GM19238 (cell line): ENCODE data around the gene KCNN1.
"Not testable (repeated sequence)": the region's sequence is repeated elsewhere in the genome, so short reads cannot be mapped to it uniquely, and the experiment has no call there.

Source experiments
- DNase-seq: peaks from one replicate; pipeline ENCODE4 v3.0.0; 2011; ENCODE audit warnings: low spot score; ENCODE audit not compliant: insufficient read length

The KCNN1 gene

GRCh38 chr19:17969096-17969792, 2.3 kb downstream of the KCNN1 start:
- no peak for DNase-seq

DNA sequence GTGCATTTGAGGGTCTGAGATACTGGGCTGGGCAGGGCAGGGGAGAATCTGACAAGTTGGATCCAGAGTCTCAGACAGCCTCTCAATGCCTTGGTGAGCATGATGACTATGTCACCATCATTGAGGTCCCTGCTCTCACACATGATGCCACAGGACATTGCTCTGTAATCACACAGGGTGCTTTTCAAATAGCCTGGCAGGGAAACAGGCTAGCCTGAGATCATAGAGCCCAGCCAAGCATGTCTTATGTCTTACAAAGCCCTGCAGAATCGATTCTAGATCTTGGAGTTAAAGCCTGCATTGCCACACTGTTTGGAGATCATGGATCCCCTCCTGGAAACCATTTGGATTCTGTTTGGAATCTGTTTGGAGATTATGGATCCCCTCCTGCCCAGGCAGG, 5.3 kb downstream of the KCNN1 start:
- no peak for DNase-seq

DNA sequence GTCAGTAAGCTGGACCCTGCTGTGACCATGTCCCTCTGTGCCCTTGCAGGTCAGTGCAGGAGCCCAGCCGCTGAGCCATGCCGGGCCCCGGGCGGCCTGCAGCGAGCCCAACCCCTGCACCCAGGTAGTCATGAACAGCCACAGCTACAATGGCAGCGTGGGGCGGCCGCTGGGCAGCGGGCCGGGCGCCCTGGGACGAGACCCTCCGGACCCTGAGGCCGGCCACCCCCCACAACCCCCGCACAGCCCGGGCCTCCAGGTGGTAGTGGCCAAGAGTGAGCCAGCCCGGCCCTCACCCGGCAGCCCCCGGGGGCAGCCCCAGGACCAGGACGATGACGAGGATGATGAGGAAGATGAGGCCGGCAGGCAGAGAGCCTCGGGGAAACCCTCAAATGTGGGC, 6.9 kb downstream of the KCNN1 start:
- DNase-seq = no peak

DNA sequence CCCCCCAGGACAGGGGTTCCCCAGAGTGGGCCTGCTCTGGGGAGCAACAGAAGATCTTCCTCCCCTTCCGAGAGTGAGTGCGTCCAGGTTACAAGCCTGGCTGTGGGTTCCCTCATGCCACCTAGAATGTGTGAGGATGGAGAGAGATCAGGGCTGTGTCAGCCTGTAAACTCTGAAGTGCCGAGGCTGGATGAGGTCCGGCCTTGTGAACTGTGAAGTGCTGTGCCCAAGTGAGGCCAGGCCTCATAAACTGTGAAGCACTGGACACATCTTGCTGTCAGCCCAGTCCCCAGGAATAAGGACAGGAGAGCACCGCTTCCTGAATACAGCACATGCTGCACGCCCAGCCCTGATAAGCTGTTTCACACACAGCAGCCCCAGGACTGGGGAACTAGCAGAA, 7.6 kb downstream of the KCNN1 start:
- DNase-seq = no peak

GRCh38 chr19:17975032-17975431, 8.1 kb downstream of the KCNN1 start:
- DNase-seq = no peak

DNA sequence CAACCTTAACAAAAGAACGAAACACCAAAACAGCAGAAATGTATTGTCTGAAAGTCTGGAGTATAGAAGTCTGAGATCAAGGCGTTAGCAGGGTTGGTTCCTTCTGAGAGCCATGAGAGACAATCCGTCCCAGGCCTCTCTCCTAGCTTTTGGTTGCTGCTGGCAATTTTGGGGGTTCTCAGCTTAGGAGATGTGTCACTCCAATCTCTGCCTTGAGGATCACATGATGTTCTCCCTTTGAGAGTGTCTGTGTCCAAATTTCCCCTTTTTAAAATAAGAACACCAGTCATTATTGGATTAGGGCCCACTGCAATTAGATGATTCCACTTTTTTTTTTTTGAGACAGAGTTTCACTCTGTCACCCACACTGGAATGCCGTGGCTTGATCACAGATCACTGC, 10.1 kb downstream of the KCNN1 start:
- DNase-seq = no peak

DNA sequence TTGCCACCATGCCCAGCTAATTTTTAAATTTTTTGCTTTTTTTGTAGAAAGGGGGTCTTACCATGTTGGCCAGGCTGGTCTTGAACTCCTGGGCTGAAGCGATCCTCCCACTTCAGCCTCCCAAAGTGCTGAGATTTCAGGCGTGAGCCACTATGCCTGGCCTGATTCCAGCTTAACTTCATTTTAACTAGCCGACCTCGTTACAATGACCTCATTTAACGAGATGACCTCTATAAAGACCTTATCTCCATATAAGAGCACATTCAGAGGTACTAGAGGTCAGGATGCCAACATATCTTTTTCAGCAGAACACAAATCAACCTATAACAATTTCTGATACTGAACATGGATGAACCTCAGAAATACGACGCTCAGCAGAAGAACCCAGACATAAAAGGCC, 10.6 kb downstream of the KCNN1 start:
- no peak for DNase-seq

GRCh38 chr19:17981611-17982010, 14.7 kb downstream of the KCNN1 start:
- DNase-seq = no peak

- no peak for DNase-seq
Measured at GRCh38 chr19:17982430-17982829, 15.5 kb downstream of the KCNN1 start.

- DNase-seq = no peak
Measured at GRCh38 chr19:17985037-17985818, 18.3 kb downstream of the KCNN1 start.

DNA sequence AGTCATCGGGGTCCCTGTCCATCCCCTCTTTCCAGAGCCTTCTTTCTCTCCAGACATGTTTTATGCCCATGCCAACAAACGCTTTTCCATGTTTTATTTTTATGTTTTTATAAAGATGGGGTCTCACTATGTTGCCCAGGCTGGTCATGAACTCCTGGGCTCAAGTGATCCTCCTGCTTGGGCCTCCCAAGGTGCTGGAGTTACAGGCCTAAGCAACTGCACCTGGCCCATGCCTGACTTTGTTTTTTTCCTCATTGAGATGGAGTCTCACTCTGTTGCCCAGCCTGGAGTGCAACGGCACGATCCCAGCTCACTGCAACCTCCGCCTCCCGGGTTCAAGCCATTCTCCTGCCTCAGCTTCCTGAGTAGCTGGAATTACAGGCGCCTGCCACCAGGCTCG, 19.7 kb downstream of the KCNN1 start:
- DNase-seq = not testable (repeated sequence)

- DNase-seq = no peak
Measured at GRCh38 chr19:17988161-17988560, 21.3 kb downstream of the KCNN1 start.

GRCh38 chr19:17989425-17990094, 22.7 kb downstream of the KCNN1 start:
- DNase-seq = no peak

DNA sequence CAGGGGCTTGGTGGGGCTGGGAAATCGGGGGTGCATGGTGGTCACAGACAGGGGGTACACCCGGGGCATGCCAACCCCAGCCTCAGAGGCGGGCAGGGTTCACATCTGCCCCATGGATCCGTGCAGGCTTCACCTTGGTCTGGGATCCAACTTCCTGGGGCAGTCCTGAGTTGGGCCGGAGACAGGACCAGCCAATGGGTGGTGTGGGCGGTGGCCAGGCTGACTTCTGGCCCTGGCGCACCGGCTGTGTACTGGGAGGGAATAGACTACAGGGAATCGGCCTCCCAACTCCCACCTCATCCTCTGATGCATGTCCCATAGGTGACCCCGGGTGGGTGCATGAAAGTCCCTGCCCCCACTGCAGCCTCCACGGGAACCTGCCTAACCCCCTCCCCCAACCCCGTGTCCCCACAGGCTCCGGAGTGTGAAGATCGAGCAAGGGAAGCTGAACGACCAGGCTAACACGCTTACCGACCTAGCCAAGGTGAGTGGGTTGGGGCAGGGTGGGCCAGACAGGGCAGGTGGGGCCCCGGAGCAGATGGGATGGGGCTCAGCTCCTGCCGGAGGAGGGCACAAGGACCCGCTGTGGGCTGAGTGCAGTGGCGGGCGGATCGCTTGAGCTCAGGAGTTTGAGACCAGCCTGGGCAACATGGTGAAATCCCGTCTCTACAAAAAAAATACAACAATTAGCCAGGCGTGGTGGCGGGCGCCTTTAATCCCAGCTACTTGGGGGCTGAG, 26.3 kb downstream of the KCNN1 start:
- DNase-seq = no peak

- peak; percentile 86 for DNase-seq
Measured at GRCh38 chr19:17996826-17997316, 30.0 kb downstream of the KCNN1 start.

- DNase-seq = no peak
Measured at GRCh38 chr19:17997969-17998826, 31.3 kb downstream of the KCNN1 start.

DNA sequence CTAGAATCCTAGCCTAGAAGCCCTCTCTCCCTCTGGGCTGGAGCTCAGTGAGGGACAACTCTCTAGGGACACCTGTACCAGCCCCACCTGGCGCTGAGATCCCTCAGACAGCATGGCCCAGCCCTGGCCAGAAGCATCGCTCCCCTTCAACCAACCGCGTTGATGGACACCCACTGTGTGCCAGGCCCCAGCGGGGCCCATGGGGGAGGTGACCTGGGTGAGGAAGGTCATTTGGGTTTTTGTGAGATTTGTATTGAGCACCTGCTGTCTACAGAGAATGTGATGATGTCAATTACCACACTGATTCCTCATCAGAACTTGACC, 31.9 kb downstream of the KCNN1 start:
- DNase-seq = no peak

GRCh38 chr19:17999684-18000479, 33.0 kb downstream of the KCNN1 start:
- no peak for DNase-seq

- DNase-seq = no peak
Measured at GRCh38 chr19:18000480-18000914, 33.6 kb downstream of the KCNN1 start.
